ENCODE results near the gene SCP2D1.

Gene SCP2D1

GRCh38 chr20:18815194-18815942 lies 1.8 kb downstream of the SCP2D1 start:
- no peak for DNase-seq

GRCh38 chr20:18822832-18823231 lies 9.2 kb downstream of the SCP2D1 start:
- no peak for DNase-seq

DNA sequence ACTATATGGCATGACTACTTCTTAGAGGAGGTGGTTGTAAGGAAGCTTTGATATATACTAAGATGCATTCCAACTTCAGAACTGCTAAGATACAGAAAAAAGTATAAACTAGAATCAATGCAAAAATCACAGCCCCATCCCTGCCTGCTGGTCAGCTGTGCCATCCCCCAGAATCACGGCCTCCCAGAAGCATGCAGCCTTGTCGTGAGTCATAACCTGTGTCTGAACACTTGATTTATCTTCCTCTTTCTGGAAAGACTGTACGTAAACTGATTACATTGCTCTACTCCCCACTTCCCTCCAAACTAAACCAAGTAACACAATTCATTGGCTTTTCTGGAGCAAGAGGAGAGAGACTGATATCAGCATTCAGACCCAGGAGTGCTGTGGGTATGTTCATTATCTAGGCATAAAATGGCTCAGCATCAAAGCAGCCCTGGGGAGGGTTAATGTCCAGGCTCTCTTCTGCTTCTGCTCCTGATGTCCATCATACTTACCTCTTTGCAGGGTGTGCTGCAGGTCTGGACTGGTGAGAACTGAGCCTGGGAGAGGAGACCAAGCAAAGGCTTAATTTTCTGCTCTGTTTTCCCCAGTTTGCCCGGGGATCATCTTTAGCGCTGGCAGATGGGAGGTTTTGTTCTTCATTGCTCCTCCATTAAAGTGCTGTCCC lies 18.4 kb downstream of the SCP2D1 start:
- DNase-seq, result no peak

GRCh38 chr20:18832546-18833200 lies 19.1 kb downstream of the SCP2D1 start:
- DNase-seq, result no peak

DNA sequence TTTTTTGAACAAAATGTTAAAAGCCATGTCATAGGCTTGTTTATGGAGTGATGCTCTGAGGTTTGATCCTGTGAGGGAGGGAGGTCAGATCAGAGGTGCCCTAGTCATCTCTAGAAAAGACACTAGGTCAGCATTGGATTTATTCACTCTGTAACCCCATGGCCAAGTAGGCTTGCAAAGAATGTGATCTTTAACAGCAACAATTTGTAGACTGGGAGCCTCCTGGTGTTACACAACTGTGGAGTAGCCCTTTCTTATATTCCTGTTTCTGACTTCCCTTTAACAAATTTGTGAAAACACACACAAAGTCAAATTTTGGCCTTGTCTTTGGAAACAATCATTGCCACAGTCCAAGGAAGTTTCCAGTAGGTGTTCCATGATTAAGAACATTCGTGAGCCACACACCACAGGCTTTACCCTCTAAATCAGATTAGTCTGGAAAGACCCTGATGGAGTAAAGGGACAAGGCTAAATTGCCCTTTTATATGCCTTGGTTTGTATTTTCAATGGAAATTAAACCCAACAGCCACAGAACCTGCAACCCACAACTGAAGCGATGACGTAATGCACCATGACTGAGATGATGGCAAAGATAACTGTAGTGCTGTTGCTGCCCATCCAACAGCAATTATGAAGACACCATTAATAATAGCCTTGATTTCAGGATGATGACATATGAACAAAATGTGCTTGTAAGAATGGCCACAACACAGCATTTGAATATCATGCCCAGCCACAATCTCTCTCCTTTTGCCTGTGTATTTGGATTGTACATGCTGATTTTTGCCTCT lies 22.1 kb downstream of the SCP2D1 start:
- DNase-seq, result no peak

GRCh38 chr20:18837718-18838117 lies 24.1 kb downstream of the SCP2D1 start:
- DNase-seq, result no peak

- no peak for DNase-seq
These were observed 26.1 kb downstream of the SCP2D1 start for GRCh38 chr20:18839507-18840247.

DNA sequence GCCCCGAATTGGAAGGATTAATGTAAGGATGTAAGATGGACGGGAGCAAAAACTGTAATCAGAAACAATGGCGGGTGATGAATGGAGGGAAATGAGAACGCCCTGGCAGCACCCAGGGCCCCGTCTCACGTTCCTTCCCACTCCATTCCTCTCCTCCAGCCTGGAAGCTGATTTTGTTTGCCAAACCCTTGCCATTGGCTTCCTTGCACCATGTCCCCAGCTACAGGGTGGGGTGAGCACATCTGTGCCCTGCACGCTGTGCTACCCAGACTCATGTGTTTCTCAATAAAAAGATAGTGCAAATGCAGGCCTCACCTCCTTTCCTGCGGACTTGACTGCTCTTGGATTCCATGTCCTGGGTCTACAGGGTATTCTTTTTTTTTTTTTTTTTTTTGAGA lies 26.7 kb downstream of the SCP2D1 start:
- DNase-seq, result no peak

DNA sequence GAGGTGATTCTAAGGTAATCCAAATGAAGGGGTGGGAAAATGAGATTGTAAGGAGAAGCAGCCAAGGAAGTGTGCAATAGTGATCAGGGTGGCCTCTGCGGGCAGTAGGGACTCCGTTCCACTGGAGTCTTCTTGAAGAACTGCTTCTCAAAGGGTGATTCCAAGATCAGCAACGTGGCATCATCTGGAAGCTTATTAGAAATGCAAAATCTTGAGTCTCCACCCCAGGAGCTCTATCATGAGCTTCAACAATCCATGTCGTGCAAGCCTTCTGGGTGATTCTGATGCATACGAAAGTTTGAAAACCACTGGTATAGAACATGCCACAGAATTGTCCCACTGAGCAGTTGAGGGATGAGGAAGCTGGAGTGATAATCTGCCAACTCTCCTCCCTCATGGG lies 31.4 kb downstream of the SCP2D1 start:
- no peak for DNase-seq

DNA sequence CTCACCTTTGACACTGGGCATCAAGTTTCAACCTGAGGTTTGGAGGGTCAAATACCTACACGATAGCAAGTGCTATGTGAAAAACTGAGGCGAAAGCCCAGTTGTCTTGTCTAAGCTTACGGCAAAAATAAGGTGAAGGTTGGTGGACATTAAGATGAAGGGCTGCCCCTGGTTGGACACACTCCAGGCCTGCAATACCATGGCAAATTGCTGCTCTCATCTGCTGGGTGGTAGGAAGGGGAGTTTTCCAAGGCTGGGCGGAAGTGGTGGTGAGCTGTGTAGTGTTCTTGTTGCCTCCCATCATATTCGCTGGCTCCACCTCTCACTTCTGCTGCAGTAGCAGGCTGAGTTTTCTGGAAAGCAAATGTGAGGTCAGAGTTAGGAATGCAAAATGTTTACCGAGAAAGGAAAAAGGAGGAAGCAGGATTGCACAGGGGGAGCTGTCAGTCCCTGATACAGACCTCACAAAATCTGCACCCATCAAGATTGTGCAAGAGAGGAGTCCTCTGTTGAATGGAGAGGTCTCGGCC lies 33.7 kb downstream of the SCP2D1 start:
- no peak for DNase-seq

DNA sequence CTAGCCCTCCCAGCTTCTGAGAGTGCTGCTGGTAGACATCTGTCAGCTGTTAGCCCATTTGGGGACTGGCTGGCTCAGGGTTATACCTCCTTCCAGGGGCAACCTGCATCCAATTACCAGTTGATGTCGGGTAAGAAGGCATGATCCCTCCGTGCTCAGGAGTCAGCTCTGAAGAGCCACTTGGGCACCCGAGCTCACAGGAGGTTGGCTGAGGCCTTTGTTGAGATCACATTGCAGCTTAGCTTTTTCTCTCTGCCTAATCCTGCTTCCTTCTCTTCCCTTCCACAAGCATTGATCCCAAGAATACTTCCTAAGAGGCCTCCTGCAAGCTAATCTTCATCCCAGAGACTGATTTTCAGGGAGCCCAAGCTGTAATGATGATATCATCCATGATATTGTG lies 35.5 kb downstream of the SCP2D1 start:
- DNase-seq, result no peak

DNA sequence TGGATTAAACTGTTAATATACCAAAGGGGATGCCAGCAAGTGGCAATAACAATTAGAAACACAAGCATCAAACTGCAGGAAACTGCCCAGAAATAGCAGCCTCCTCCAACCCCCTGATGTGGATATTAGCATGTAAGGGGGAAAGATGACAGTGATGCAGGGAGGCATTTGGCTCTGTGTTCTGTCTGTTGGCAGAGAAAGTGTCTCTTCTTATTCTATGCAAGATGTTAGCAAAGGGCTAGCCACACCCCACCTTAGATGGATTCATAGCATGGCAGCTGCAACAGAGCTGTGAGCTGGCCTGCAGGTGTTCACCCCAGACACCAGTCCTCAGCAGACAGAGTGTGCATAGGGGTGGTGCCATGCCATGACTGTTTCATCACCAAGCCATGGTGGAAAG lies 38.0 kb downstream of the SCP2D1 start:
- DNase-seq, result no peak

- DNase-seq, result no peak
These were observed 38.7 kb downstream of the SCP2D1 start for GRCh38 chr20:18852318-18852717.

- no peak for DNase-seq
These were observed 39.6 kb downstream of the SCP2D1 start for GRCh38 chr20:18853216-18853615.

GRCh38 chr20:18853946-18854646 lies 40.5 kb downstream of the SCP2D1 start:
- DNase-seq, result no peak

GRCh38 chr20:18855882-18856281 lies 42.3 kb downstream of the SCP2D1 start:
- no peak for DNase-seq

GRCh38 chr20:18856873-18857272 lies 43.3 kb downstream of the SCP2D1 start:
- DNase-seq, result no peak

- no peak for DNase-seq
These were observed 44.1 kb downstream of the SCP2D1 start for GRCh38 chr20:18857640-18858039.

- no peak for DNase-seq
These were observed 45.2 kb downstream of the SCP2D1 start for GRCh38 chr20:18858816-18859215.

All from CD4-positive, alpha-beta T cell treated with Interleukin-4 for 1 hour (primary cell).